Peyer's patch (tissue), 4 donors: ENCODE results near the gene DOCK8.

Experiments
- POLR2A ChIP-seq, 2 donors: fragments of 450-650 bp; IDR thresholded peaks; one replicate each; pipeline ENCODE4 v1.5.1; 2017; ENCODE audit warnings: antibody characterized with exemption in 2 of 2, mild to moderate bottlenecking in 2 of 2, moderate library complexity in 2 of 2
- TF ChIP-seq, protein P1 (sequence below), 6 experiments: fragments of 450-650 bp in 4 of 6; fragments of 200-600 bp in 2 of 6; sonication (generic) in 1 of 6; IDR thresholded peaks; one replicate each; pipeline ENCODE4 v1.5.1; 2017 to 2019; ENCODE audit warnings: antibody characterized with exemption in 6 of 6, mild to moderate bottlenecking in 3 of 6, moderate library complexity in 1 of 6

GRCh38 chr9:405341-405740 is 190.7 kb downstream of the DOCK8 start:
- no peak for TF ChIP-seq POLR2A (IDR thresholded peaks at IDR 0.05)
- TF ChIP-seq, protein P1, sequence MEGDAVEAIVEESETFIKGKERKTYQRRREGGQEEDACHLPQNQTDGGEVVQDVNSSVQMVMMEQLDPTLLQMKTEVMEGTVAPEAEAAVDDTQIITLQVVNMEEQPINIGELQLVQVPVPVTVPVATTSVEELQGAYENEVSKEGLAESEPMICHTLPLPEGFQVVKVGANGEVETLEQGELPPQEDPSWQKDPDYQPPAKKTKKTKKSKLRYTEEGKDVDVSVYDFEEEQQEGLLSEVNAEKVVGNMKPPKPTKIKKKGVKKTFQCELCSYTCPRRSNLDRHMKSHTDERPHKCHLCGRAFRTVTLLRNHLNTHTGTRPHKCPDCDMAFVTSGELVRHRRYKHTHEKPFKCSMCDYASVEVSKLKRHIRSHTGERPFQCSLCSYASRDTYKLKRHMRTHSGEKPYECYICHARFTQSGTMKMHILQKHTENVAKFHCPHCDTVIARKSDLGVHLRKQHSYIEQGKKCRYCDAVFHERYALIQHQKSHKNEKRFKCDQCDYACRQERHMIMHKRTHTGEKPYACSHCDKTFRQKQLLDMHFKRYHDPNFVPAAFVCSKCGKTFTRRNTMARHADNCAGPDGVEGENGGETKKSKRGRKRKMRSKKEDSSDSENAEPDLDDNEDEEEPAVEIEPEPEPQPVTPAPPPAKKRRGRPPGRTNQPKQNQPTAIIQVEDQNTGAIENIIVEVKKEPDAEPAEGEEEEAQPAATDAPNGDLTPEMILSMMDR (IDR thresholded peaks at IDR 0.05) = no peak
